Spleen (tissue), 7 donors: ENCODE data around the gene SULF2.
"Not testable (repeated sequence)": the region's sequence is repeated elsewhere in the genome, so short reads cannot be mapped to it uniquely, and the experiment has no call there.

Experiments
- CTCF ChIP-seq, 11 experiments: fragments of 200-600 bp in 7 of 11; fragments of 450-650 bp in 4 of 11; sonication (generic) in 4 of 11; IDR thresholded peaks in 8 of 11; conservative IDR thresholded peaks in 3 of 11; 1 replicate in 7 of 11; 2 replicates in 4 of 11; pipeline versions ENCODE4 v1.4.0 to v1.8.0; 2016 to 2021; ENCODE audit warnings: antibody characterized with exemption in 11 of 11, inconsistent platforms in 4 of 11, mild to moderate bottlenecking in 1 of 11
- POLR2A ChIP-seq, 3 donors: fragments of 450-650 bp; IDR thresholded peaks; one replicate each; pipeline ENCODE4 v1.5.1; 2017; ENCODE audit warnings: antibody characterized with exemption in 3 of 3, mild to moderate bottlenecking in 1 of 3
- POLR2AphosphoS5 ChIP-seq, 3 donors: sonication (generic); formaldehyde crosslinking; IDR thresholded peaks; one replicate each; pipeline ENCODE4 v1.5.1; 2017; ENCODE audit warnings: antibody characterized with exemption in 3 of 3
- donor health status: DM: no; HTN: no; CAD: no; lungs with moderate emphysema.
- donor health status: DM: no; HTN: no; CAD: no.
- donor health status: DM: no; HTN: no; CAD: no.

DNA sequence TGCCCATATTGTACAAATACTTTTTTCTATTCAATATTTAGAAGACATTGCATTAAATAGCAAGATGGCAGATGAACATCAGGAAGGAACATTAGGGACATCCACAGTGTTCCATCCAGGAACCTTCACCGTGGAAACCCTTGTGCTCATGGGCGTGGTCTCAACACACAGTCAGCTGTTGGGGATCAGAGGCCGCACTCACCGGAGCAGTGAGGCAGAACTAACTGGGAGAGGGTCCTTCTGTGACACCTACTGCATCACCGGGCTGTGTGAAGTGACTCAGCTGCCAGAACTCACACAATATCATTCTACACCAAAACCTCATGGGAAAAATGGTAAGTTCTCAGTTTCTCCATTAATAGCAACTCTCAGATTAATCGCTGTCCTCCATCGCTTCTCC, 46.4 kb upstream of the SULF2 start:
- TF ChIP-seq POLR2AphosphoS5 (IDR thresholded peaks at IDR 0.05); CTCF (IDR thresholded peaks at IDR 0.05 in 8 of 11, conservative IDR thresholded peaks at IDR 0.05 in 3 of 11); POLR2A (IDR thresholded peaks at IDR 0.05): not testable (repeated sequence)
